HG03108 (cell line): ENCODE measurements around the gene FADS2.

Experiments
- ATAC-seq: cut with Tn5 transposase; IDR thresholded peaks from one replicate; pipeline ENCODE4 v1.9.1; 2021; ENCODE audit warnings: moderate library complexity; ENCODE audit not compliant: unreplicated experiment

The FADS2 gene

DNA sequence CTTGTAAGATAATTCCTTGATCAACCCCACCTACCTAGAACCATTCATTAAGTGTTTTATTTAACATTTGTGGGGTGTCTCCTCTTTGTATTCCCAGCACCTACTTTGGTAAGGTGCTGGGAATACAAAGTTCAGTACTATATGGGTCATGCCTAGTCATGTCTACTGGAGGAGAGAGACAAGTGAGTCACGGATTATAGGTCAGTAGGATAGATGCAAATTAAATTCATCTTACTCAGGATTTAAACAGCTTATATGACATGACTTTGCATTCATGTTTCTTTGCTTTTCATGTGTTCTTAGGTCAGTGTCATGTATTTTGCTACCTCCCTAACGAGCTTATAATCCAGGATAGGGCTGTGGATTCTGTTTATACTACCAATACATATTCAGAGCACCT lies 7.9 kb upstream of the FADS2 start:
- ATAC-seq = no peak

DNA sequence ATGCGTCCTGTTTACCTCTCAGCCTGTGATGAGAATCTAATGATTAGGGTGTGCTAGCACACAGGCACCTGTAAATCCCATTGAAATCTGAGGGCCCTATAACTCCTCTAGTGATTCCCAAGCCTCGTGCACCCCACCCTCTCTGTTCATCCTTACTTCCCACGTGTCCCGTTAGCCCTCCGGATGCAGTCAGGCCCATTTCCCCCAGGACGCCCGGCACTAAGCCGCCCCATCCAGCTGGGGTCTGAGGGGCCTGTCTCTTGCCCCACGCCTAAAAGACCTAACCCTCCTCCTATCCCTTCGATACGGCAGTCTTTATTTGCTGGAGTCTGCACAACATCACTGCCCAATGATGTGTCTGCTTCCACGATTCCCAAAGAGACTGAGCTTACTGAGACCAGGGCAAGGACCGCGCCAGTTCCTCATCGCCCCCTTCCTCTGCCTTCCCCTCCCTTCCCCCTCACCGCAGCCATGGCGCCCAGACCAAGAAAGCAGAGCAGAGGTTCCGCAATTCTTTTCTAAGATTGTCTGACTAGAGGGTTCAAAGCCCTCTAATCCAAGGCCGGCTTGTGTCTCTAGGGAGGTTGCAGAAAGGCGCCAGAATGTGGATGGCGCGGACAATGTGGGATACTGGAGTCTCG lies 1.1 kb upstream of the FADS2 start:
- peak; percentile 1 for ATAC-seq

DNA sequence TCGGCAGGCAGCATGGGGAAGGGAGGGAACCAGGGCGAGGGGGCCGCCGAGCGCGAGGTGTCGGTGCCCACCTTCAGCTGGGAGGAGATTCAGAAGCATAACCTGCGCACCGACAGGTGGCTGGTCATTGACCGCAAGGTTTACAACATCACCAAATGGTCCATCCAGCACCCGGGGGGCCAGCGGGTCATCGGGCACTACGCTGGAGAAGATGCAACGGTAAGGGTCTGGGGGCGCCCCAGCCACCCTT lies 204 bp downstream of the FADS2 start:
- ATAC-seq = no peak

DNA sequence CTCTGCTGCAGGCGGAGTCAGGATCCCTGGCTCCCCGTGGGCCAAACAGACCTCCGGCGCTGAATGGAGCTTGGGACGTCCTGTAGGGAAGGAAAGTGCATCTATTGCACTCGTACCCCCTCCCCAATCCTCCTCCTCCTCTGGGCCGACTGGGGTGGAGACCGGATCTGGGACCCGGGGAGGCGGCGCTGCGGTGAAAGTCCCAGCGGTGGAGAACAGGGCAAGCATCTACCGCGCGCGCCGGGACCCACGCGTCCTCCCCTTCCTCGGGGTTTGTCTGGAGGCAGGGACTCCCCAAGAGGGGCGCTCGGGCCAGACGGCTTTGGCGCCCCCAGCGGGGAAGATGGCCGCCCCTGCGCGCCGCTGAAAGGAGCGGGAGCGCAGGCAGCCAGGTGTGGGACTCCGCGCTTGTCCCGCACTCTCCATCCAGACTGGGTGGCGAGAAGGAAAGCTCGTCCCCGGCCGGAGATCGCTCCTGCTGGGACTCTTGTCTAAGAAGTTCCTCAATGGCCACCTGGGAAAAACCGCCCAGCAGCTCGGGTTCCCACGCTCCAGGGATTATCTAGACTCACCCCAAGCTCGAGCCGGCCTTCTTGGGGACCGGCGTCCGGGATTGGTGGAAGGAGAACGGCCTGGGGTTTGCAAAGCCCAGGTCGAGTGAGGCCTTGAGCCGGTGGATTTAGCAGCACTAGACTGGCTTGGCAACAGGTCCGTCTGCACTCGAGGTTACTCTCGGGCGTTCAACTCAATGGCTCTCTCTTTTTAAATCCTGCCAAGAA lies 718 bp downstream of the FADS2 start:
- no peak for ATAC-seq

DNA sequence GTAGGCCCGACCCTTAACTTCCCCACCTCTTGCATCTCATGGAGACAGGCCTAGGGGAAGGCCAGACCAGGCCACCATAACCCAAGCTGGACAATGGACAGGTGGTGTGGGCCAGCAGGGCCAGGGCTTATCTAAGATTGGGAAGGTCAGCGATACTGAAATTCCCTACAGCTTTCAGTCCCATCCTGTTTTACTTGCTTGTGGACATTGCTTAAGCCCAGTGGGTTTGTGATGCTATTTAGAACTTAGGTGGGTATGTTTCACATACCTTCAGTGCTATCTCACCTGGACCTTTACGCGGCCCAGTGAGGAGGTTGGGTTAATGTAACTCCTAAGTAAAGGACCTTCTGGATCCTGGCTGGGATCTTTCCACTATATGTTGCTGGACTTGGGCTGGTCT lies 1.7 kb downstream of the FADS2 start:
- ATAC-seq = no peak

DNA sequence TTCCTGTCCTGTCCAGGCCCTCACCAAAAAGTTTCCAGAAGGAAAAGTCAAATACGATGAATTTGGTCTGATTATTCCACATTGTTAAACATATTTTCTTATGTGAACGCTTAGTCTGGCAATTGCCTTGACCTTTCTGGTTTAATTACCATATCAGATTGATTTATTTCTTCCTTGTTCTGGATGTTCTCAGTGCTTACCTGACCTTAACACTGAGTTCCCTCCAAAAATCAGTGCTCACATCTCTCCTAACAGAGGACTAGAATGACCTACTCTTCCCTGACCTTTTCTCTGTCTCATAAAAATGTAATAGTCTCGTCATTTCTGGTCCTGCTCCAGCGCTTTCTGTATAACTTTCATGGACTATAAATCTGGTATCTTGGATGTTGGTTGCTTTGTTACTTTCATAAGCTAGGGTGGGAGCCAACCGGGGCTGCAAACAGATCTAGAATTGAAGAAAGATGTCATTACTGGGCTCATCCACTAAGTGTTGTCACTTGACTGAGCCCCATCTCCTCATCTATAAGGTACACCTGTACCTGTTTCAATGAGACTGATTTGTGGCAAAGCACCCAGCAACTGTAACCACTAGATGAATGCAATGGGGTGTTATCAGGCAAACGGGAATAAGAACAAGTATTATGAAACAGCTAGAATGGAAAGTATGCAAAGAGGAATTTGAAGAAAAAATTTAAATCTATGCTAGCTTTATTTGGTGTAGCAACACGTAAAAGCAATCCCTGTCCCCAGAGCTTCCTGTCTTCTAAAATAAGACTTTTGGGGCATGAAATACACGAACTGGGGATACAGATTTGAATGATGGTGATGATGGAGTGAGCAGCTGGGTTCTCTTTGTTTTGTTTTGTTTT lies 2.4 kb downstream of the FADS2 start:
- no peak for ATAC-seq

DNA sequence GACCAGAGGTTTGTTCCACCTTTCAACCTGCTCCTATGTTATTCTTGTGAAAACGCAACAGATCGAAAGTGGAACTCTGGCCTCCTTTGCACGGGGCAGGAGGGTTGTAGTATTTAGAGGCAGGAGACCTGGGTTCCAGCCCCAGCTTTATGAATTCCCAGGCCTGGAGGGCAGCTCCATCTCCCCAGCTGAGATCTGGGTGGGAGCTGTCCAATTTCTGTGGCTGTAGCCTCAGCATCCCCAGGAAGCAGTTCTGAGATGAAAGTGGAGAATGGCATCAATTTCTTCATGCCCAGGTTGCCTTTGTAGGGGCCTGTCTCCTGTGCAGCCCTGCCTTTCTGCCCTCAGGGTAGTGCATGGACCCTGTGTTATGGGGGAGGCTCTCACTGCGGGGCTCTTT lies 4.1 kb downstream of the FADS2 start:
- no peak for ATAC-seq

DNA sequence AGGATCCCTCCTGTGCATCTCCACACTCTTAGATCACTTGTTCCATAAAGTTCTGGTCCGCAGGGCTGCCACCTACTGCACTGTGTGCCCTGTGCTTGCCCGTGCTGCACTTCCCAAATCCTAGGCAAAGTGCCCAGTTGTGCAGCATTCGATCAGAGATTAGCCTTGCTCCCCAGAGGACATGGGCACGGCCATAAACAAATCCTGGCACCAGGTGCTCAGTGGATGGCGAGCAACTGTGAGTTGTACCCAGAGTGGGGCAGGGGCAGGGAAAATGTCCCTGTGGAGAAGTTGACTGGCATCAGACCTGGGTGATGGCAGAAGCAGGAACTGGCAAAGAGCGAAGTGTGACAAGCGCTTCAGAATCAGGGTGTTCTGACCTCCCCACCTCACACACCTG lies 4.7 kb downstream of the FADS2 start:
- ATAC-seq = no peak

DNA sequence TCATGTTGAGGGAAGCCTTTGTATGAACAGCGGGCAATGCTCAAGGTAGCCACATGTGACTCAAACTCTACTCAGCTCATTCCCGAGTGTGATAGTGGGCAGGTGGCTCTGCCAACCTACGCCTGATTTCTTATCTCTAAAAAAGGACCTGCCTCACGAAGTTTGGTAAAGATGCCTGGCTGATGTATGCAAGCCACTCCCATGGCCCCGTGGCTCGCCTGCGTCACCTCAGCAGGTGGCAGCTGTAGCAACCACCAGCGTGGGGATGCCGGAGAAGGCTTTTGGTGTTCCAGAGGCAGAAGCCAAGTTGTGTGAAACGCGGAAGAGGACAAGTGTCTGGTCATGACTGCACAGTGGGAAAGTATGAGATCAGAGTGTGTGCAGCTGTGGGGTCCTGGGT lies 5.4 kb downstream of the FADS2 start:
- ATAC-seq = no peak

DNA sequence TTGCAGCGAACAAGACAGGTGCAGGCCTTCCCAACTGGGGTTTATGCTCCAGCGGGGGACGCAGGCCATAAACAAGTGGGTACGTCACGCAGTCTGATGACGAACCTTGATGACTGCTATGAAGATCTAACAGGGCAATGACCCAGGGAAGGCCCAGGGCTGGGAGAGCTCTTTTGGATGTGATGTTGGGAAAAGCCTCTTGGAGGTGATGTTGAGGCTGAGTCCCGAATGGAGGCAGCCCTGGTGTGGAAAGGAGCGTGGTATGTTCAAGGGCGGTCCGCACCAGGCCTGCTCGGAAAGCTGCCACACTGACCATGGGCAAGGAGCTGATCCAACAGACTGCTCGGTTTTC lies 5.8 kb downstream of the FADS2 start:
- no peak for ATAC-seq

DNA sequence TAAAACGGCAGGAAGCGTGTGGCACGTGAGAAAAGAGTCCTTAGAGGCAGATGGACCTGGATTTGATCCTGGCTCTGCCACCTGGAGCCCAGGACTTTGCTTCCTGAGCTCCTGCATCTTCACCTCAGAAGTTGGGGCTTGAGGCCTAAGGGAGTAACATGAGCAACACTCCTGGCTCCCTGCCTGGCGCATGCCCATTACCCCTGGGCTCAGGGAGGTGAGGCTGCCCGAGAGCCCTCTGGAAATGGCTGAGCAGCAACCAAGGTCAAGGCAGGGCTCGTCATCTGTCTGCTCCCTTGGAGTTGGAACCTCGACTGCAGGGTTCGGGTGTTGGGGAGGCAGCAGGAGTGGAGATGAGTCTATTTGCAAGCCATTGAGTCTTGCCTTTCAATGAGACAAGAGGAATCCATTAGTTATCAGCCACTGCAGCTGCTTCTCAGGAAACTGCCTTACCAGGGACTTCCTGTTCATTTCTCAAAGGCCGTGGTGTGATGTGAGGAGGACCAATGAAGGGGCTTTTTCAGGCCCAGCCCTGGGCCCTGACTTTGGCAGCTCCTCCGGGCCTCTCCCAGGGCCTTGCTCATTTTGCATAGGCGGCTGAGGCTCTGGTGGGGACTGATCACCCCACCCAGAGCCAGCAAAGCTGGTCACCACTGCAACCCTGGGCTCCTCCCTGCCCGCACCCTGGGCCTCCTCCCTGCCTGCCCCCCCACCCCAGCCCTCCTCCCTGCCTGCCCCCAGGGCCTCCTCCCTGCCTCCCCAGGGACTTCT lies 6.4 kb downstream of the FADS2 start:
- ATAC-seq = peak; percentile 95

DNA sequence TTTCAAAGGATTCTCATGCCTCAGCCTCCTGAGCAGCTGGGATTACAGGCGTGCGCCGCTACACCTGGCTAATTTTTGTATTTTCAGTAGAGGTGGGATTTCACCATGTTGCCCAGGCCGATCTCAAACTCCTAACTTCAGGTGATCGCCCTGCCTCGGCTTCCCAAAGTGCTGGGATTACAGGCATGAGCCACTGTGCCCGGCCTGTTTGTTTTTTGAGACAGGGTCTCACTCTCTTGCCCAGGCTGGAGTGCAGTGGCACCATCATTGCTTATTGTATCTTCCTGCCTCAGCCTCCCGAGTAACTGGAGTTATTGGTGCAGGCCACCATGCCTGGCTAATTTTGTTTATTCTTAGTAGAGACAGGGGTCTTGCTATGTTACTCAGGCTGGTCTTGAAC lies 8.1 kb downstream of the FADS2 start:
- ATAC-seq = no peak

DNA sequence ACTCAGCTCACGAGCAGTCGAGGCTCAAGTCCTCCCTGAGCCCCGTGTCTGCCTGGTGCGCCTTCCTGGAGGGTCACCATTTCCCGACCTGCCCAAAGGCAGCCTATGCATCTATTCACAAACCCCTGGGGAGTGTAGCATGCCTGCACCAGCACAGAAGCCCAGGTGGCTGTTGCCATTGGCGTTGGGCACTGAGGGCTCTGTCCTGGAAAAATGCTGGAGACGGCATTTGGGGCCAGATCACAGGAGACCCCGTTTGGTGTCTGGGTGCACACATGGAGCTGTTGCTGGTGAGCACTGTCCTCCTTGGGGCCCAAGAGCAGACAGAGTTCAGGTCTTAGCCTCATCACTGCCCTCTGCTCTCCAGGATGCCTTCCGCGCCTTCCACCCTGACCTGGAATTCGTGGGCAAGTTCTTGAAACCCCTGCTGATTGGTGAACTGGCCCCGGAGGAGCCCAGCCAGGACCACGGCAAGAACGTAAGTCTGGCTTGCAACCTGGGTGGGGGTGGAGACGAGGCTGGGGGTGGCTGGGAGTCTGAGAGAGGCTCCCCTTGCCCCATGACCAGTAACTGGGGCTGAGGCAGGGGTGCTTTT lies 9.4 kb downstream of the FADS2 start:
- ATAC-seq = no peak

DNA sequence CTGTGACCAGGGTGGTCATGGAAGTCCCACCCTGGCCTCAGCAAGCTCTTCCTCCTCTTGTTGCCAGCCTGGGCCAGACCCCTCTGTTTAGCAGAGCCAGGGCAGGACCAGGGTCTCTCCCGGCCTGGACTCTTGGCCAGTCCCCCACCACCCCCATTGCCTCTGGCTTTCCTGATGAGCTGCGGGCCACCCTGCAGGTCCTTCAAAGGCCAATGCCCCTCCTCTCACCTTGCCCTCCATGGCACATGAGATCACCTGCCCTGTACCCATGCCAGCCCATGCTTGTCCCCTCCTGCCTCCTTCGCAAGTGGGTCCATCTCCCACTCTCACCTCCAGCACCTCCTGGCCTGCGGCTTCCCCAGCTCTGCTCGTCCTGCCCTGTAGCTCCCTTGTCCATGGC lies 10.4 kb downstream of the FADS2 start:
- ATAC-seq = no peak

DNA sequence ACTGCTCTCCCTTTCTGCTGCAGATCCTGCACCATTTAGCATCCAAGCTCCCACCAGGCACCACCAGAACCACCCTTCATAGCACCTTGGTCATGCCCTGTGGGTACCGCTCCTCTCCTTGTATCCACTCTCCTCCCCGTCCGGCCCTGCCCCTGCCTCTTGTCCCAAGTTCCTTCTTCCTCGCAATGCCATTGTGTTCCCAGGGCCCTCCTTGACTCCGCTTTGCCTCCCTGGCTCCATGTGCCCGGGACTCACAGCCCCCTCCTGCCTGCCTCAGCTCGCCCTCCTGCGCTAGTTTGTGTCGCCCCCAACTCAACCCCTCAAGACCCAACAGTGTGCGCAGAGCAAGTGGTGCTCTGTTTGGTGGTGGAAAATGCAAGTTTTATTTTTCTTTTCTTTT lies 10.8 kb downstream of the FADS2 start:
- ATAC-seq = no peak

DNA sequence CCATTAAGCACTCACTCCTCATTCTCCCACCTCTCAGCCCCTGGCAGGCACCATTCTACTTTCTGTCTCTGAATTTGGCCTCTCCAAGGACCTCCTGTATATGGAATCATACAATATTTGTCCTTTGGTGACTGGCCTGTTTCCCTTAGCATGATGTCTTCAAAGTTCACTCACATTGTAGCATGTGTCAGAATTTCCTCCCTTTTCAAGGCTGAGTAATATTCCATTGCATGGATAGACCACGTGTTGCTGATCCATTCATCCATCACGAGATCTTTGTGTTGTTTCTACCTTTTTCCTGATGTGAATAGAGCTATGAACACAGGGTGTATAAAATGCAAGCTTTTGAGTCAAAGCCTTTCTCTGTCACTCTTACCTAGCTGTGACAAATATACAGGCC lies 11.6 kb downstream of the FADS2 start:
- no peak for ATAC-seq

DNA sequence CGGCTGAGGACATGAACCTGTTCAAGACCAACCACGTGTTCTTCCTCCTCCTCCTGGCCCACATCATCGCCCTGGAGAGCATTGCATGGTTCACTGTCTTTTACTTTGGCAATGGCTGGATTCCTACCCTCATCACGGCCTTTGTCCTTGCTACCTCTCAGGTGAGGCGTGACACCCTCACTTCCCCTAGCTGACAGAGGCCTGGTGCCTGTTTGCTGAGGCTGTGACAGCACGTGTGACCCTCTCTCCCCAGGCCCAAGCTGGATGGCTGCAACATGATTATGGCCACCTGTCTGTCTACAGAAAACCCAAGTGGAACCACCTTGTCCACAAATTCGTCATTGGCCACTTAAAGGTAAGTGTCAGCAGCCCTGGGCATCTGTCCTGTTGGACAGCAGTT lies 12.3 kb downstream of the FADS2 start:
- ATAC-seq = no peak

DNA sequence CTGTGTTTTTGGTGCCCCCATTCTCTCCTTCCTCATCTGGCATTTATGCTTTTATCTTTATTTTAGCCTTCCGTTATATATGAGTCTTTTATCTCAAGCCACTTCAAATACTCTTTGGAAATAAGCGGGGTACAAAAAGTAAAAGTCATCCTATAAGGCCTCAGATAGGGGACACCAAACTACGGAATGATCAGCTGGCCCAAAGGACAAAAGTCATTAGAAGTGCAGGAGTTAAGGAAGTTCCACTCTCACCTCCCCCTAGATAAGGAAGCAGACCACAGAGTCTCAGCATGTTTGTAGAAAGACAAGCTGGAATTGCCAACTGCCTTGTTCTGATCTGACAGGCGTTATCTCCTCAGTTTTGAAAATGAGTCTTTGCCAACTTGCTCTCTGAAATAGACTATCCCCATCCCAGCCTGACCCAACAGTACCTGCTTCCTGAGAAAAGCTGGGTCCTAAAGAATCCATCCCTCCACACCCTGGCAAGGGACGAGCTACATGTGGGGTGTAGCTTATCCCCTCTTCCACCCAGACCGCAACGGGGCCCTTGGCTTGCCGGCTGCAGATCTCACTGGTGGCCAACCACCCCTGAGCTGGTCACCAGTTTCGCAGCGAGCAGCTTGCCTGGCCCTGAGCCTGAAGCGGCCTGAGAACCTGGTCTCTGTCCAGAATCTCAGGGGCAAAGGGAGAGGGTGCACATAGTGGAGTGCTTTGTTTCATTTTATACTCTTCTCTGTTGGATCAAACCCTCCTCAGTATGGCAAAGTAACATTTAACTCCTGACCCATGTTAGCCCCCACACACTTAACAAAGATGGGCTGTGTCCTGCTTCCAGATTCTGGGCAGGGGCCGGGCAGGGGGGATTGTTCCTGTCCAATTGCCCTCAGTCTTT lies 13.8 kb downstream of the FADS2 start:
- ATAC-seq = no peak

DNA sequence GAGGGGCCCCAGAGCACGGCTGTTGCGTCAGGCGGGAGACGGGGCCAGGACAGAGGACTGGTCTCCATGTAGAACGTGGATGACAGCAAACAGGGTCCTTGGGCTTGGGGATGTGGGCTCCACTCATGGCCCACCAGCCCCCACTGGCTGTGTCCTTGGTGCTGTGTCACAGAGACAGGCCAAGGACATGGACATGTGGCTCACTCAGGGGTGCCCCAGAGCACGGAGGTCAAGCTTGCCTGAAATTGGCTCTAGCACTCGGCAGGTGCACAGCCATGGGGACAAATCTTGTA lies 14.4 kb downstream of the FADS2 start:
- ATAC-seq = no peak

DNA sequence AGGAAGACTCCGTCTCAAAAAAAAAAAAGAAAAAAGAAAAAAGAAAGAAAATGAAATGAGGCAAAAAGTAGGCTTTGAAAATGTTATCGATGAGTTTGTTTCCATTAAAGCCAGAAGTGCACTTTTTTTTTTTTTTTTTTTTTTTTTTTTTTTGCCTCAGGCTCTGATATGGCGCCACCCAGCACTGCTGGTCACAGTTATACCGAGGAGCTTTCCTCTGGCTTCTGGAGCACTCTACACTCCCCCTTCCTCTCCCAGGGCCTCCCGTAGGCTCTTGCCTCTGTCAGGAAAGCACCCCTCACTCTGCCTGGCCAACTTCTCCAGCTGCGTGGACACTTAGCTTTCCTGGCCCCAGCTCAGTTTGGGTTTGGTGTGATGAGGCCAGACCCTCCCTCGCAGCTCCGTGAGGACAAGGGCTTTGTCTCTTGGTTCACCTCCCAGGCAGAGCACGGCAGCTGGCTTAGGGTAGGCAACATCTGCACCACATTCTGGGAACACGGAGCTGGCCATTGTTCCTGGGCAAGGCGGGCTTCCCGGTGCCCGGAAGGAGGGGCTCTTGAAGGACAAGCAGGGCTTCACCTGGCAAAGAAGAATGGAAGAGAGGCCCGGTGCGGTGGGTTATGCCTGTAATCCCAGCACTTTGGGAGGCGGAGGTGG lies 16.9 kb downstream of the FADS2 start:
- no peak for ATAC-seq
